SK-N-SH (cell line): ENCODE data around the gene NOP16. TPM values are rescaled to one million over a fixed set of nuclear protein-coding genes. Genes with fewer than 3 reads are reported as not detected.

ENCODE experiments used
- CTCF ChIA-PET: fragments of 300-600, 350-600 bp; formaldehyde crosslinking; extraction: SDS; loops from one replicate; lab custom pipeline; 2021; lab: Yijun Ruan, JAX
- POLR2A ChIA-PET: fragments of 350-600 bp; sonication (Branson Sonifier 250); formaldehyde crosslinking; extraction: SDS; loops from one replicate; lab custom pipeline; 2020; ENCODE audit warnings: antibody characterized with exemption, inconsistent platforms; lab: Yijun Ruan, JAX
- DNase-seq: peaks from one replicate; pipeline ENCODE4 v3.0.0; 2012
- H2AFZ ChIP-seq: fragments of 200-600 bp; sonication (generic); 2 replicates; pipeline ENCODE4 v1.8.1; 2016; ENCODE audit warnings: antibody characterized with exemption, mild to moderate bottlenecking, low read depth
- H3F3A ChIP-seq: fragments of 200-600 bp; sonication (generic); replicated peaks from 2 replicates; pipeline ENCODE3; 2016; ENCODE audit warnings: antibody characterized with exemption, mild to moderate bottlenecking; ENCODE audit not compliant: insufficient read depth
- H3K27ac ChIP-seq, 2 experiments: fragments of 200-500 bp in 1 of 2; fragments of 200-600 bp in 1 of 2; sonication (Bioruptor generic) in 1 of 2; sonication (generic), shearing (Covaris generic) in 1 of 2; 2 replicates each; pipeline versions ENCODE4 v1.5.1 to v1.6.1; 2014 to 2016; ENCODE audit warnings: low read depth in 2 of 2, inconsistent platforms in 1 of 2, low read length in 1 of 2, mild to moderate bottlenecking in 1 of 2, mixed read lengths in 1 of 2
- H3K27me3 ChIP-seq: fragments of 200-600 bp; sonication (generic), shearing (Covaris generic); 2 replicates; pipeline ENCODE4 v1.6.1; 2016; ENCODE audit warnings: mixed run types; ENCODE audit not compliant: insufficient read depth
- H3K36me3 ChIP-seq, 2 experiments: fragments of 200-500 bp in 1 of 2; fragments of 200-600 bp in 1 of 2; sonication (Bioruptor generic) in 1 of 2; sonication (generic) in 1 of 2; replicated peaks in 1 of 2; 2 replicates each; pipeline versions ENCODE3 to v1.5.1; 2014 to 2016; ENCODE audit warnings: low read length in 1 of 2, mild to moderate bottlenecking in 1 of 2; ENCODE audit not compliant: insufficient read depth in 2 of 2, control insufficient read depth in 1 of 2
- H3K4me1 ChIP-seq, 2 experiments: fragments of 200-500 bp in 1 of 2; fragments of 200-600 bp in 1 of 2; sonication (Bioruptor generic) in 1 of 2; sonication (generic), shearing (Covaris generic) in 1 of 2; 2 replicates each; pipeline versions ENCODE4 v1.5.1 to v1.6.1; 2014 to 2016; ENCODE audit warnings: low read depth in 1 of 2, low read length in 1 of 2, mixed run types in 1 of 2; ENCODE audit not compliant: insufficient read depth in 2 of 2, control insufficient read depth in 1 of 2
- H3K4me2 ChIP-seq: fragments of 200-600 bp; sonication (generic), shearing (Covaris generic); 2 replicates; pipeline ENCODE4 v1.6.1; 2017; ENCODE audit warnings: mixed run types
- H3K4me3 ChIP-seq, 2 experiments: fragments of 200-500 bp in 1 of 2; fragments of 200-600 bp in 1 of 2; sonication (Bioruptor generic) in 1 of 2; sonication (generic), shearing (Covaris generic) in 1 of 2; 2 replicates each; pipeline versions ENCODE4 v1.5.1 to v1.8.1; 2014 to 2016; ENCODE audit warnings: low read depth in 2 of 2, inconsistent platforms in 1 of 2, low read length in 1 of 2, mild to moderate bottlenecking in 1 of 2, mixed read lengths in 1 of 2, moderate library complexity in 1 of 2
- H3K79me2 ChIP-seq: fragments of 200-600 bp; sonication (generic); 2 replicates; pipeline ENCODE4 v1.8.1; 2017; ENCODE audit warnings: mild to moderate bottlenecking; ENCODE audit not compliant: insufficient read depth
- H3K9ac ChIP-seq: fragments of 200-600 bp; sonication (generic); 2 replicates; pipeline ENCODE4 v1.6.1; 2017; ENCODE audit warnings: mixed run types
- H3K9me2 ChIP-seq: fragments of 200-600 bp; sonication (generic); 2 replicates; pipeline ENCODE4 v1.6.1; 2017; ENCODE audit warnings: mixed run types
- H3K9me3 ChIP-seq: fragments of 200-600 bp; sonication (generic); 2 replicates; pipeline ENCODE4 v1.6.1; 2017; ENCODE audit warnings: mixed run types, mild to moderate bottlenecking, moderate library complexity
- H4K20me1 ChIP-seq: fragments of 200-600 bp; sonication (generic); 2 replicates; pipeline ENCODE4 v1.6.1; 2017; ENCODE audit warnings: mild to moderate bottlenecking, mixed run types; ENCODE audit not compliant: insufficient read depth
- ELF1 ChIP-seq: IDR thresholded peaks from 2 replicates; pipeline ENCODE4 v1.4.0; 2012
- FOSL2 ChIP-seq: IDR thresholded peaks from 2 replicates; pipeline ENCODE4 v1.4.0; 2012; ENCODE audit warnings: low read depth, mild to moderate bottlenecking, moderate library complexity, borderline replicate concordance
- FOXJ3 ChIP-seq: sonication (generic); formaldehyde crosslinking; IDR thresholded peaks from 2 replicates; pipeline ENCODE4 v1.5.1; 2020; ENCODE audit warnings: mild to moderate bottlenecking, missing genetic modification reagents
- FOXM1 ChIP-seq: IDR thresholded peaks from 2 replicates; pipeline ENCODE4 v1.4.0; 2012; ENCODE audit warnings: low read depth, mild to moderate bottlenecking
- GATA2 ChIP-seq: sonication (generic); formaldehyde crosslinking; IDR thresholded peaks from 2 replicates; pipeline ENCODE4 v1.5.0; 2020; ENCODE audit warnings: mild to moderate bottlenecking, missing genetic modification reagents
- MXI1 ChIP-seq: IDR thresholded peaks from 2 replicates; pipeline ENCODE4 v1.6.1; 2012; ENCODE audit warnings: mild to moderate bottlenecking, low read depth, low read length, improper control_type of control experiment
- NRF1 ChIP-seq: IDR thresholded peaks from 2 replicates; pipeline ENCODE4 v1.6.1; 2012; ENCODE audit warnings: low read depth, mild to moderate bottlenecking, low read length
- POLR2AphosphoS5 ChIP-seq: IDR thresholded peaks from 2 replicates; pipeline ENCODE4 v1.6.1; 2012; ENCODE audit warnings: low read depth, low read length
- RAD21 ChIP-seq: IDR thresholded peaks from 2 replicates; pipeline ENCODE4 v1.6.1; 2012; ENCODE audit warnings: mild to moderate bottlenecking, low read length
- RCOR1 ChIP-seq: fragments of 150-350 bp; IDR thresholded peaks from 2 replicates; pipeline ENCODE4 v1.6.1; 2017; ENCODE audit warnings: antibody characterized with exemption, low read length
- RFX5 ChIP-seq: IDR thresholded peaks from 2 replicates; pipeline ENCODE4 v1.6.1; 2012; ENCODE audit warnings: mild to moderate bottlenecking, improper control_type of control experiment, low read length
- RXRA ChIP-seq: IDR thresholded peaks from 2 replicates; pipeline ENCODE4 v1.4.0; 2012; ENCODE audit warnings: low read depth, mild to moderate bottlenecking, borderline replicate concordance
- SIN3A ChIP-seq: IDR thresholded peaks from 2 replicates; pipeline ENCODE4 v1.6.1; 2012; ENCODE audit warnings: low read depth, mild to moderate bottlenecking, low read length, moderate library complexity, borderline replicate concordance
- TAF1 ChIP-seq: IDR thresholded peaks from 2 replicates; pipeline ENCODE4 v1.6.1; 2012; ENCODE audit warnings: low read depth, mild to moderate bottlenecking, low read length, moderate library complexity, borderline replicate concordance
- TEAD4 ChIP-seq: IDR thresholded peaks from 2 replicates; pipeline ENCODE4 v1.4.0; 2012; ENCODE audit warnings: mild to moderate bottlenecking, borderline replicate concordance; ENCODE audit not compliant: insufficient read depth
- WGBS: methylation state at CpG from one replicate; pipeline ENCODE4 v1.1.6; 2017; ENCODE audit warnings: low lambda C conversion rate; 5-methylcytosine and 5-hydroxymethylcytosine counted together
- polyA plus RNA-seq, 3 experiments: library from polyadenylated mRNA; depleted of rRNA; stranded (reverse); fragments of >200 nt; gene quantifications; 2 replicates each; pipeline ENCODE4 v1.2.3, GENCODE V29; 2012
- TF ChIP-seq, protein P1 (sequence below): IDR thresholded peaks from 2 replicates; pipeline ENCODE4 v1.4.0; 2012; ENCODE audit warnings: low read depth
- TF ChIP-seq, protein P2 (sequence below): IDR thresholded peaks from 2 replicates; pipeline ENCODE4 v1.6.1; 2012; ENCODE audit warnings: mild to moderate bottlenecking, low read depth, low read length, moderate library complexity
- TF ChIP-seq, protein P3 (sequence below): IDR thresholded peaks from 2 replicates; pipeline ENCODE4 v1.4.0; 2012; ENCODE audit warnings: low read depth, borderline replicate concordance

The NOP16 gene
- polyA plus RNA-seq, 1 of the 3 experiments (the other 2 are of a cell fraction): 158 TPM

DNA sequence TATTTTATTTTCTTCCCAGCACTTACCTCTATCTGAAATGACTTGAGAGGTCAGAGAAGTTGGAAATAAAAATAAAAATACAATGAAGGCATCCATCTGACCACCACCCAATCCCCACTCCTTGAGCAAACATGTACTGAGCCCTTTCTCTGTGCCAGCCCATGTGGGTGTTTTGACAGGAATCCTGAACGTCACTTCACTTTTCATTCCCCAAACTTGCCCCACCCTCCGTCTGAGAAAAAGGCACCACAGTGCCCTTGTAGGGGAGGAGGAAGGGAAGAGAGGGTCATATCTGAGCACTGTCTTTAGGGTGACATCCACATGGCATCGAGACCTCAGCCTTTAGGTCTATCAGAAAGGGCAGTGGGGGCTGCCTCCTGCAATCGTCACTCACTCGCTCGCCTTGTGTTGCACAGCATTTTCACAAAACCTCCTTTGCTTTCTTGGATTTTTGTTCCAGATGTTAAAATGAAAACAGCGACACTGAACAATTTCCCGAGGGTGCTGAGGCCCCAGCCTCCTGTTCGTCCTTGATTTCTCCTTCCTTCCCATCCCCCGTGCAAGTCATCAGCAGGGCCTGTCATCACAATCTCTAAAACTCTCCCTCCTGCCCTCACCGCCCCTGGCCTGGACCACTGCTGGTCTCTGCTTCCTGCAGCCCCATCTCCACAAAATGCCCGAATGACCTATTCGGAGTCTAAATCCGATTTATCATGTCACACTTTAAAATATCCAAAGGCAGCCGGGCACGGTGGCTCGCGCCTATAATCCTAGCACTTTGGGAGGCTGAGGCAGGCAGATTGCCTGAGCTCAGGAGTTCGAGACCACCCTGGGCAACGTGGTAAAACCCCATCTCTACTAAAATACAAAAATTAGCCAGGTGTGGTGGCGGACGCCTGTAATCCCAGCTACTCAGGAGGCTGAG, 13.1 kb upstream of the NOP16 start:
- Histone ChIP-seq H3F3A (no peaks in the 10 kb centered on the region), H3K36me3 (peaks cover 0 to 2% of the 10 kb centered on the region in 2 experiments)
- TF ChIP-seq, protein P1, sequence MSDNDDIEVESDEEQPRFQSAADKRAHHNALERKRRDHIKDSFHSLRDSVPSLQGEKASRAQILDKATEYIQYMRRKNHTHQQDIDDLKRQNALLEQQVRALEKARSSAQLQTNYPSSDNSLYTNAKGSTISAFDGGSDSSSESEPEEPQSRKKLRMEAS: no peak
- TF ChIP-seq FOXJ3 (CRISPR knock-in tag) (no peak), NRF1 (no peak), MXI1 (no peak), RXRA (no peak), RAD21 (no peak), GATA2 (CRISPR knock-in tag) (no peak), FOSL2 (no peak), TAF1 (no peak), TEAD4 (no peak), FOXM1 (no peak), SIN3A (no peak), ELF1 (no peak), POLR2AphosphoS5 (no peak), RCOR1 (no peak), RFX5 (no peak)
- TF ChIP-seq, protein P2, sequence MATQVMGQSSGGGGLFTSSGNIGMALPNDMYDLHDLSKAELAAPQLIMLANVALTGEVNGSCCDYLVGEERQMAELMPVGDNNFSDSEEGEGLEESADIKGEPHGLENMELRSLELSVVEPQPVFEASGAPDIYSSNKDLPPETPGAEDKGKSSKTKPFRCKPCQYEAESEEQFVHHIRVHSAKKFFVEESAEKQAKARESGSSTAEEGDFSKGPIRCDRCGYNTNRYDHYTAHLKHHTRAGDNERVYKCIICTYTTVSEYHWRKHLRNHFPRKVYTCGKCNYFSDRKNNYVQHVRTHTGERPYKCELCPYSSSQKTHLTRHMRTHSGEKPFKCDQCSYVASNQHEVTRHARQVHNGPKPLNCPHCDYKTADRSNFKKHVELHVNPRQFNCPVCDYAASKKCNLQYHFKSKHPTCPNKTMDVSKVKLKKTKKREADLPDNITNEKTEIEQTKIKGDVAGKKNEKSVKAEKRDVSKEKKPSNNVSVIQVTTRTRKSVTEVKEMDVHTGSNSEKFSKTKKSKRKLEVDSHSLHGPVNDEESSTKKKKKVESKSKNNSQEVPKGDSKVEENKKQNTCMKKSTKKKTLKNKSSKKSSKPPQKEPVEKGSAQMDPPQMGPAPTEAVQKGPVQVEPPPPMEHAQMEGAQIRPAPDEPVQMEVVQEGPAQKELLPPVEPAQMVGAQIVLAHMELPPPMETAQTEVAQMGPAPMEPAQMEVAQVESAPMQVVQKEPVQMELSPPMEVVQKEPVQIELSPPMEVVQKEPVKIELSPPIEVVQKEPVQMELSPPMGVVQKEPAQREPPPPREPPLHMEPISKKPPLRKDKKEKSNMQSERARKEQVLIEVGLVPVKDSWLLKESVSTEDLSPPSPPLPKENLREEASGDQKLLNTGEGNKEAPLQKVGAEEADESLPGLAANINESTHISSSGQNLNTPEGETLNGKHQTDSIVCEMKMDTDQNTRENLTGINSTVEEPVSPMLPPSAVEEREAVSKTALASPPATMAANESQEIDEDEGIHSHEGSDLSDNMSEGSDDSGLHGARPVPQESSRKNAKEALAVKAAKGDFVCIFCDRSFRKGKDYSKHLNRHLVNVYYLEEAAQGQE: no peak
- TF ChIP-seq, protein P3, sequence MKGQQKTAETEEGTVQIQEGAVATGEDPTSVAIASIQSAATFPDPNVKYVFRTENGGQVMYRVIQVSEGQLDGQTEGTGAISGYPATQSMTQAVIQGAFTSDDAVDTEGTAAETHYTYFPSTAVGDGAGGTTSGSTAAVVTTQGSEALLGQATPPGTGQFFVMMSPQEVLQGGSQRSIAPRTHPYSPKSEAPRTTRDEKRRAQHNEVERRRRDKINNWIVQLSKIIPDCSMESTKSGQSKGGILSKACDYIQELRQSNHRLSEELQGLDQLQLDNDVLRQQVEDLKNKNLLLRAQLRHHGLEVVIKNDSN: no peak
- TF ChIP-seq, all 33 proteins: peak for 0
- H2AFZ ChIP-seq: no peak overlapping the region
- ChIA-PET POLR2A (no interaction called here), CTCF (interaction anchor here (0.9 to 1.0 kb wide), 2 partner anchors 15 kb away, joined by 3 to 4 read pairs; no protein-coding TSS in a partner anchor)
- peaks cover 0 to 2% of the 10 kb centered on the region in 2 experiments; a peak in 1 of 4 replicates for H3K4me1 ChIP-seq
- WGBS: 95% methylated on average over 22 of the region's 22 CpGs
- no peak overlapping the region for H3K9ac ChIP-seq
- no peaks in the 10 kb centered on the region for H3K9me2 ChIP-seq
- no peak for DNase-seq
- no peak overlapping the region for H3K4me2 ChIP-seq
- no peaks in the 10 kb centered on the region for H4K20me1 ChIP-seq
- no peaks in the 10 kb centered on the region for H3K9me3 ChIP-seq
- H3K79me2 ChIP-seq: no peaks in the 10 kb centered on the region
- H3K27ac ChIP-seq: no peak overlapping the region
- H3K4me3 ChIP-seq: no peak overlapping the region
- H3K27me3 ChIP-seq: no peaks in the 10 kb centered on the region
